Measurements from ENCODE around the gene EIF4E2. TPM values are rescaled to one million over a fixed set of nuclear protein-coding genes. Genes with fewer than 3 reads are reported as not detected.

The EIF4E2 gene
- total and polyA plus RNA-seq, 7 experiments from 2014 or later, result 51.9 to 77.6 (median 61.6) TPM

DNA sequence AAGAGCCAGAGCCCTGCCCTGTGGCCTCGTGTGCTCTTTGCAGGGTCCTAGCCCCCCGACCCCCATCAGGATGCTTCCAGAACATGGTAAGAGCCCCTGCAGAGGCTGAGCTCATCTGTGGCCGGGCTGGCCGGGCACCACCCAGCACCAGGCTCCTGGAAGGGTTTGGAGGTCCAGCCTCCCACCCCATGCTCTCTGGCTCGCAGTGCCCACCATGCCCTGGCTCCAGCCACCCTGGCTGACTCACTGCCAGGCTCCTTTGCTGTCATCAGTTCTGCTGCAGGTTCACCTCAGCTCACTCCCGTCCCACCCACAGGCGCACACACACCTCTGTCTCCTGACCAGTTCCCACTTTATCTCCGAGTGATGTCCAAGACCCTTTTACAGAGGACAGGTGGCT, 37.5 kb downstream of the EIF4E2 start:
- CTCF ChIA-PET, result interaction anchor here (0.5 kb wide), 1 partner anchor 17 kb away, joined by 6 read pairs; no protein-coding TSS in a partner anchor
- no peaks in the 10 kb centered on the region for H3K27me3 ChIP-seq (ENCODE audit: control insufficient read depth in 2 of 2, insufficient read depth in 2 of 2, low read length in 2 of 2)
- peaks cover 0 to 15% (median 0%) of the 10 kb centered on the region in 3 experiments for H3K36me3 ChIP-seq (ENCODE audit: control insufficient read depth in 2 of 3, insufficient read depth in 3 of 3, low read length in 3 of 3)
- POLR2A ChIA-PET, result no interaction called here
- DNase-seq (no peak), ATAC-seq (no peak)
- H3K27ac Mint-ChIP-seq, result no peak overlapping the region
- H3K4me1 Mint-ChIP-seq, result peaks cover 0 to 3% (median 0%) of the 10 kb centered on the region in 7 donors
- H3K27me3 Mint-ChIP-seq, result no peaks in the 10 kb centered on the region
- no peak overlapping the region for H3K4me3 Mint-ChIP-seq
- H3K9me3 Mint-ChIP-seq, result peaks cover 0 to 12% (median 0%) of the 10 kb centered on the region in 11 donors
- H3K27ac ChIP-seq (ENCODE audit: low read depth, low read length), result no peak overlapping the region
- no peaks in the 10 kb centered on the region for H3K4me1 ChIP-seq (ENCODE audit: control insufficient read depth in 2 of 2, insufficient read depth in 2 of 2, low read length in 2 of 2)
- H3K4me3 ChIP-seq (ENCODE audit: low read length), result no peak overlapping the region
- intact Hi-C loops (cut with micrococcal nuclease), result no loop called here
- H3K9me3 ChIP-seq (ENCODE audit: control insufficient read depth in 2 of 3, low read length in 3 of 3), result peaks cover 0 to 4% (median 0%) of the 10 kb centered on the region in 3 experiments
- peaks cover 0 to 29% (median 12%) of the 10 kb centered on the region in 5 donors for H3K36me3 Mint-ChIP-seq

DNA sequence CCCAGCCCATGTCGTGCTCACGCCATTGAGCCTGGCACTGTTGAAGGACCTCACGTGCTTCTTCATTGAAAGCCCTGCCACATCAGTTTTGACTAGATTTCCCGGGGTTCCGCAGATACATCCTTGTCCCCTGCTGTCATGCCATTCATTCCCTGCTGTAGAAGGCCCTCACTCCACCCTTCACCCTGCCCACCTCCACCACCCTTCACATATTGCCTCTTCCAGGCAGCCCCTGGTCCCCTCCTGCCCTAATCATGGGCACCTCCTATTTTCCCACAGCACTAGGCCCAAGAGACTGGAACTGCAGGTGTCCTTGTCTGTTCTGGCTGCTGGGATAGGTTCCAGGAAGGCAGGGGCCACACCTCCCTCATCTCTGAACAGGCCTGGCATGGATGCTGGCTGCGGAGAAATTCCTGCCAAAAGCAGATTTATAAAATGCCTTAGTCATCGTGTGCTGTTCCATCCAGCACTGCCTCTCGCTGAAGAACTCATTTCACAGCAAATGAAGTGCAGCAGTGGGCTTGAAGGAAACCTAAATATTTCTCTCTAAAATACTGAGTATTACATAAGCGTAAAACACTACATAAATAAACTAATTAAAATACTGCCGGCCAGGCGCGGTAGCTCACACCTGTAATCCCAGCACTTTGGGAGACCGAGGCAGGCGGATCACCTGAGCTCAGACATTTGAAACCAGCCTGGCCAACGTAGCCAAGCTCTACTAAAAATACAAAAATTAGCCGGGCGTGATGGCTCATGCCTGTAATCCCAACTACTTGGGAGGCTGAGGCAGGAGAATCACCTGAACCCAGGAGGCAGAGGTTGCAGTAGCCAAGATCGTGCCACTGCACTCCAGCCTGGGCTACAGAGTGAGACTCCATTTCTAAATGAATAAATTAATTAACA, 38.4 kb downstream of the EIF4E2 start:
- peaks cover 0 to 6% (median 0%) of the 10 kb centered on the region in 3 experiments for H3K36me3 ChIP-seq (ENCODE audit: control insufficient read depth in 2 of 3, insufficient read depth in 3 of 3, low read length in 3 of 3)
- ChIA-PET CTCF (no interaction called here), POLR2A (no interaction called here)
- H3K4me1 ChIP-seq (ENCODE audit: control insufficient read depth in 2 of 2, insufficient read depth in 2 of 2, low read length in 2 of 2), result no peaks in the 10 kb centered on the region
- peaks cover 0 to 8% (median 0%) of the 10 kb centered on the region in 7 donors for H3K4me1 Mint-ChIP-seq
- no peak overlapping the region for H3K27ac ChIP-seq (ENCODE audit: low read depth, low read length)
- intact Hi-C loops (cut with micrococcal nuclease), result no loop called here
- ATAC-seq, result no peak
- no peak overlapping the region for H3K27ac Mint-ChIP-seq
- peaks cover 0 to 3% (median 0%) of the 10 kb centered on the region in 11 donors for H3K9me3 Mint-ChIP-seq
- H3K4me3 Mint-ChIP-seq, result no peak overlapping the region
- H3K27me3 Mint-ChIP-seq, result no peaks in the 10 kb centered on the region
- no peak for DNase-seq
- no peak overlapping the region for H3K4me3 ChIP-seq (ENCODE audit: low read length)
- H3K27me3 ChIP-seq (ENCODE audit: control insufficient read depth in 2 of 2, insufficient read depth in 2 of 2, low read length in 2 of 2), result no peaks in the 10 kb centered on the region
- H3K9me3 ChIP-seq (ENCODE audit: control insufficient read depth in 2 of 3, low read length in 3 of 3), result no peaks in the 10 kb centered on the region
- H3K36me3 Mint-ChIP-seq, result peaks cover 0 to 20% (median 4%) of the 10 kb centered on the region in 5 donors

DNA sequence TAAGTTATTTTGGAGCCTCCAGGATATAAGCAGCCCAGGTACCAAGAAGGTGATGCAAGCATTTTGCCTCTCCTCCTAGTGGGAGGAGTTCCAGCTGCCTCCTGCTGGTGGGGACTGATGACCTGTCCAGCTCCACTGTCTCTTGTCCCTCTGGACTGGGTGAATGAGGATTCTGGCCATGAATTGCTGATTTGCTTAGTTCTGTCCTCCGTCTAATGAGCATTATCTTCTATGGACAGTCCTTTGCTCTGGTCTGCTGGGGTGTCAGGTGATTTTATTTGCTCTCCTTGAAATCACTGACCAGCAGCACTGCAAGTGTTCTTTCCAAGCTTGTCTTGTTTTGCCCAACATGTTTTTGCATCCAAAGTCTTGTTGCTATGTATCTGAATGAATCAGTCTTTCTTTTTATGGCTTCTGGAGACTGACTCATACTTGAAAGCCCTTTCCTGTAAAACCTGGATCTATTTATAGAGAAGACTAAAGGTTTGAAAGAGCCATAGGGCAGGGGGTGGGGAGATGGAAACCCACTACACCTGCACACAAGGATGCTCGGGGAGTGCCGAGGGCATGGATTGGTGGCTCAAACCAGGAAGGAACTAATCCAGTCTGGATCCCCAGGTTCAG, 42.4 kb downstream of the EIF4E2 start:
- ATAC-seq (no peak), DNase-seq (no peak)
- Histone ChIP-seq H3K9me3 (ENCODE audit: control insufficient read depth in 2 of 3, low read length in 3 of 3) (no peaks in the 10 kb centered on the region), H3K4me3 (ENCODE audit: low read length) (no peak overlapping the region), H3K36me3 (ENCODE audit: control insufficient read depth in 2 of 3, insufficient read depth in 3 of 3, low read length in 3 of 3) (no peaks in the 10 kb centered on the region), H3K27ac (ENCODE audit: low read depth, low read length) (no peak overlapping the region), H3K4me1 (ENCODE audit: control insufficient read depth in 2 of 2, insufficient read depth in 2 of 2, low read length in 2 of 2) (no peaks in the 10 kb centered on the region), H3K27me3 (ENCODE audit: control insufficient read depth in 2 of 2, insufficient read depth in 2 of 2, low read length in 2 of 2) (no peaks in the 10 kb centered on the region)
- peaks cover 0 to 2% (median 0%) of the 10 kb centered on the region in 11 donors for H3K9me3 Mint-ChIP-seq
- H3K27me3 Mint-ChIP-seq, result no peaks in the 10 kb centered on the region
- H3K27ac Mint-ChIP-seq, result peak overlapping the region in 2 of 9 donors; percentile 11 to 72
- intact Hi-C loops (cut with micrococcal nuclease), result no loop called here
- POLR2A ChIA-PET, result no interaction called here
- CTCF ChIA-PET, result no interaction called here
- H3K36me3 Mint-ChIP-seq, result peaks cover 0 to 11% (median 4%) of the 10 kb centered on the region in 5 donors
- H3K4me3 Mint-ChIP-seq, result no peak overlapping the region
- H3K4me1 Mint-ChIP-seq, result peaks cover 0 to 8% (median 0%) of the 10 kb centered on the region in 7 donors

DNA sequence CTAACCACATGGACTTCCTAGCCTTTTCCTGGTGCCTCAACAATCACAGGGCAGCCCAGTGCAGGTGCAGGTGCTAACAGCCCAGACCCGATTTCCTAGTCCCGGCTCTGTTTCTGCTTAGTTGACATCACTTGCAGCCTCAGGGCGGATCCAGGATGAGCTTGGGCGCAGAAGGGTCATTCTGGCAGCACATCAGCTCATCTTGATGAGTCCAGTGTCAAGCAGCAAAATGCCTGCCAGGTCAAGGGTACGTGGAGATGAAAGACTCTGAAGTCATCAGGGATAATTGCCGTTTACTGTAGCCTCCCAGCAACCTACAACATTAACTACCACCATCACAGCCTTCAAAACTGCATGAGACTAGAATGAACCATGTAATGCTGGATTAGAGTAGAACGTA, 43.5 kb downstream of the EIF4E2 start:
- ChIA-PET POLR2A (no interaction called here), CTCF (no interaction called here)
- Histone ChIP-seq H3K27ac (ENCODE audit: low read depth, low read length) (no peak overlapping the region), H3K4me3 (ENCODE audit: low read length) (no peak overlapping the region), H3K4me1 (ENCODE audit: control insufficient read depth in 2 of 2, insufficient read depth in 2 of 2, low read length in 2 of 2) (no peaks in the 10 kb centered on the region), H3K9me3 (ENCODE audit: control insufficient read depth in 2 of 3, low read length in 3 of 3) (no peaks in the 10 kb centered on the region), H3K27me3 (ENCODE audit: control insufficient read depth in 2 of 2, insufficient read depth in 2 of 2, low read length in 2 of 2) (no peaks in the 10 kb centered on the region), H3K36me3 (ENCODE audit: control insufficient read depth in 2 of 3, insufficient read depth in 3 of 3, low read length in 3 of 3) (no peaks in the 10 kb centered on the region)
- intact Hi-C loops (cut with micrococcal nuclease), result no loop called here
- Mint-ChIP-seq H3K27ac (no peak overlapping the region), H3K36me3 (peaks cover 0 to 11% (median 4%) of the 10 kb centered on the region in 5 donors), H3K9me3 (peaks cover 0 to 2% (median 0%) of the 10 kb centered on the region in 11 donors), H3K27me3 (no peaks in the 10 kb centered on the region), H3K4me1 (peaks cover 0 to 8% (median 0%) of the 10 kb centered on the region in 7 donors), H3K4me3 (no peak overlapping the region)
- no peak for ATAC-seq
- no peak for DNase-seq

DNA sequence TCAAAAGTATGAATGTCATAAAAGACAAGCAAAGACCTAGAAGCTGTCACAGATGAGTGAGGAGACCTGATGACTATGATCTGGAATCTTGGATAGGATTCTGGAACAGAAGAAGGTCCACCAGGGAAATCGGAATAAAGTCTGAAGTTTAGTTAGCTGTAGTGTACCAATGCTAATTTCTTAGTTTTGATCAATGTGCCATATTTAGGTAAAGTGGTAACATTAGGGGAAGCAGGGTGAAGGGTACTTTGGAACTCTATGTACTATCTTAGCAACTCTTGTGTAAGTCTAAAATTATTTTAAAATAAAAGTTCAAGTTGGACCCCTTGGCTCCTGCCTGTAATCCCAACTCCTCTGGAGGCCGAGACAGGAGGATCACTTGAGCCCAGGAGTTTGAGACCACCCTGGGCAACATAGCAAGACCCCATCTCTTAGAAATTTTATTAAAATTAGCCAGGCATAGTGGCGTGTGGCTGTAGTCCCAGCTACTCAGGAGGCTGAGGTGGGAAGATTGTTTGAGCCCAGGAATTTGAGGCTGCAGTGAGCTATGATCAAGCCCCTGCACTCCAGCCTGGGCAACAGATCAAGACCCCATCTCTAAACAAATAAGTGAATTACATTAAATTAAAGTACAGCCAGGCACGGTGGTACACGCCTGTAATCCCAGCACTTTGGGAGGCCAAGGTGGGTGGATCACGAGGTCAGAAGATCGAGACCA, 47.0 kb downstream of the EIF4E2 start:
- Histone ChIP-seq H3K27ac (ENCODE audit: low read depth, low read length) (no peak overlapping the region), H3K9me3 (ENCODE audit: control insufficient read depth in 2 of 3, low read length in 3 of 3) (no peaks in the 10 kb centered on the region), H3K36me3 (ENCODE audit: control insufficient read depth in 2 of 3, insufficient read depth in 3 of 3, low read length in 3 of 3) (no peaks in the 10 kb centered on the region), H3K4me3 (ENCODE audit: low read length) (no peak overlapping the region), H3K4me1 (ENCODE audit: control insufficient read depth in 2 of 2, insufficient read depth in 2 of 2, low read length in 2 of 2) (no peaks in the 10 kb centered on the region), H3K27me3 (ENCODE audit: control insufficient read depth in 2 of 2, insufficient read depth in 2 of 2, low read length in 2 of 2) (no peaks in the 10 kb centered on the region)
- H3K27ac Mint-ChIP-seq, result no peak overlapping the region
- intact Hi-C loops (cut with micrococcal nuclease), result no loop called here
- CTCF ChIA-PET, result interaction anchor here (0.6 kb wide), 1 partner anchor 14 kb away, joined by 3 read pairs; no protein-coding TSS in a partner anchor
- POLR2A ChIA-PET, result interaction anchor here (0.6 kb wide), 1 partner anchor 7 kb away, joined by 3 read pairs; no protein-coding TSS in a partner anchor
- DNase-seq, result no peak
- no peak overlapping the region for H3K4me3 Mint-ChIP-seq
- peaks cover 0 to 11% (median 4%) of the 10 kb centered on the region in 5 donors for H3K36me3 Mint-ChIP-seq
- ATAC-seq, result no peak
- peaks cover 0 to 2% (median 0%) of the 10 kb centered on the region in 11 donors for H3K9me3 Mint-ChIP-seq
- H3K27me3 Mint-ChIP-seq, result no peaks in the 10 kb centered on the region
- H3K4me1 Mint-ChIP-seq, result peaks cover 0 to 8% (median 0%) of the 10 kb centered on the region in 7 donors

DNA sequence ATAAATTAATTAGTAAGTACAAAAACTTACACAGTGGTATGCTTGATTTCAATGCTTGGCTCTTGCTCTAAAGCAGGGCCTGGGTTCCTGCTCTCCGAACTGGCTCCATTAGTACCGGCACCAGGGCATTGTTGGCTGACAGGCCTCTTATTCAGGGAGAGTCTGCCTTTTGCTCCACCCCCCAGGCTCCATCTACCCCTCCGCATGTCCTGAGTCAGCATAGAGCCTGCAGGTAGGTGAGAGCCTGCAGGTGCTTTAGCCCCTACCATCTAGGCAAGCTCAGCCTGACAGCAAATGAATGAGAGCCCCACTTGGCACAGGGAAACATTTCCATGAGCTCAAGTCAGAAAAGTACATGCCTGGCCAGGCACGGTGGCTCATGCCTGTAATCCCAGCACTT, 47.8 kb downstream of the EIF4E2 start:
- POLR2A ChIA-PET, result no interaction called here

More for the DNA sequence above, 47.8 kb downstream of the EIF4E2 start:
- H3K27me3 ChIP-seq (ENCODE audit: control insufficient read depth in 2 of 2, insufficient read depth in 2 of 2, low read length in 2 of 2), result no peaks in the 10 kb centered on the region
- Mint-ChIP-seq H3K4me1 (peaks cover 0 to 2% (median 0%) of the 10 kb centered on the region in 7 donors), H3K9me3 (peaks cover 0 to 2% (median 0%) of the 10 kb centered on the region in 11 donors), H3K27ac (no peak overlapping the region), H3K4me3 (no peak overlapping the region), H3K36me3 (peaks cover 0 to 11% (median 4%) of the 10 kb centered on the region in 5 donors), H3K27me3 (peaks cover 0 to 3% (median 0%) of the 10 kb centered on the region in 5 donors)
- ATAC-seq, result no peak
- intact Hi-C loops (cut with micrococcal nuclease), result no loop called here
- H3K4me3 ChIP-seq (ENCODE audit: low read length), result no peak overlapping the region
- no peaks in the 10 kb centered on the region for H3K9me3 ChIP-seq (ENCODE audit: control insufficient read depth in 2 of 3, low read length in 3 of 3)
- no peak for DNase-seq
- no peaks in the 10 kb centered on the region for H3K36me3 ChIP-seq (ENCODE audit: control insufficient read depth in 2 of 3, insufficient read depth in 3 of 3, low read length in 3 of 3)
- no peak overlapping the region for H3K27ac ChIP-seq (ENCODE audit: low read depth, low read length)
- H3K4me1 ChIP-seq (ENCODE audit: control insufficient read depth in 2 of 2, insufficient read depth in 2 of 2, low read length in 2 of 2), result no peaks in the 10 kb centered on the region
- CTCF ChIA-PET, result no interaction called here
